HL-60 (cell line): ENCODE measurements around the gene ELL3.
"Not testable (repeated sequence)": the region's sequence is repeated elsewhere in the genome, so short reads cannot be mapped to it uniquely, and the experiment has no call there.

Experiments
- DNase-seq, 2 experiments: peaks; one replicate each; pipeline ENCODE4 v3.0.0-alpha.2; 2010 to 2020; ENCODE audit warnings: low read depth in 1 of 2, low spot score in 1 of 2
- H3K27ac ChIP-seq: fragments of 250-450 bp; sonication (Bioruptor Pico); replicated peaks from 2 replicates; pipeline ENCODE4 v1.5.1; 2020; ENCODE audit warnings: mild to moderate bottlenecking, moderate library complexity
- H3K27me3 ChIP-seq: fragments of 250-450 bp; sonication (Bioruptor Pico); 2 replicates; pipeline ENCODE4 v1.5.1; 2021; ENCODE audit warnings: mild to moderate bottlenecking, moderate library complexity; ENCODE audit not compliant: insufficient read depth, poor library complexity, severe bottlenecking
- H3K4me3 ChIP-seq: replicated peaks from 2 replicates; pipeline ENCODE4 v1.5.1; 2011; ENCODE audit warnings: mild to moderate bottlenecking, control low read depth, low read length; ENCODE audit not compliant: insufficient read depth
- CTCF ChIP-seq: IDR thresholded peaks from one replicate; pipeline ENCODE4 v1.5.1; 2011; ENCODE audit warnings: low read length, control low read depth, inconsistent platforms; ENCODE audit not compliant: insufficient read depth
- GABPA ChIP-seq: IDR thresholded peaks from 2 replicates; pipeline ENCODE4 v1.6.1; 2012; ENCODE audit warnings: low read depth
- POLR2AphosphoS5 ChIP-seq: IDR thresholded peaks from 2 replicates; pipeline ENCODE4 v1.6.1; 2012; ENCODE audit warnings: low read depth
- REST ChIP-seq: IDR thresholded peaks from 2 replicates; pipeline ENCODE4 v1.6.1; 2012; ENCODE audit warnings: low read depth; ENCODE audit not compliant: insufficient replicate concordance
- SPI1 ChIP-seq: IDR thresholded peaks from 2 replicates; pipeline ENCODE4 v1.6.1; 2012; ENCODE audit warnings: low read depth, mild to moderate bottlenecking, borderline replicate concordance

Gene ELL3

GRCh38 chr15:43821505-43821904, 44.7 kb upstream of the ELL3 start:
- TF ChIP-seq SPI1 (no peak), REST (no peak), POLR2AphosphoS5 (no peak), CTCF (no peak), GABPA (no peak)
- H3K27me3 ChIP-seq, result no peaks in the 10 kb centered on the region
- no peak overlapping the region for H3K27ac ChIP-seq
- DNase-seq, result no peak
- H3K4me3 ChIP-seq, result no peak overlapping the region

GRCh38 chr15:43815064-43815463, 38.3 kb upstream of the ELL3 start:
- not testable (repeated sequence) for H3K27me3 ChIP-seq, H3K4me3 ChIP-seq, DNase-seq, H3K27ac ChIP-seq

- H3K27ac ChIP-seq, result peak overlapping the region; percentile 29
- TF ChIP-seq POLR2AphosphoS5 (no peak), SPI1 (peak; percentile 93)
These were observed 32.4 kb upstream of the ELL3 start for GRCh38 chr15:43808960-43809678.

GRCh38 chr15:43808435-43808950, 31.7 kb upstream of the ELL3 start:
- TF ChIP-seq GABPA, result no peak
- H3K27ac ChIP-seq, result no peak overlapping the region

More at GRCh38 chr15:43808960-43809678, 32.4 kb upstream of the ELL3 start:
- Histone ChIP-seq H3K27me3 (no peaks in the 10 kb centered on the region), H3K4me3 (no peak overlapping the region)
- DNase-seq, result no peak

GRCh38 chr15:43802676-43803075, 25.9 kb upstream of the ELL3 start:
- not testable (repeated sequence) for H3K4me3 ChIP-seq, H3K27ac ChIP-seq, DNase-seq, H3K27me3 ChIP-seq

More at GRCh38 chr15:43808435-43808950, 31.7 kb upstream of the ELL3 start:
- H3K4me3 ChIP-seq, result no peak overlapping the region
- H3K27me3 ChIP-seq, result no peaks in the 10 kb centered on the region
- DNase-seq, result no peak

GRCh38 chr15:43800286-43801141, 23.7 kb upstream of the ELL3 start, which contains the start of gene HYPK:
HYPK (plus strand) TSS chr15:43800599; CDS start chr15:43800623, 24 bp downstream.
- no peaks in the 10 kb centered on the region for H3K27me3 ChIP-seq
- peak; percentile 67 to 93 for DNase-seq
- H3K4me3 ChIP-seq, result peak within 1 kb of the TSS; percentile 98
- H3K27ac ChIP-seq, result peak within 1 kb of the TSS; percentile 80
- peak; percentile 85 for TF ChIP-seq GABPA
- TF ChIP-seq SPI1, result peak; percentile 36; the same call in 1 of the 2 replicates
- TF ChIP-seq POLR2AphosphoS5, result peak; percentile 93
- TF ChIP-seq REST, result no peak
- no peak for TF ChIP-seq CTCF
